GM12872 (cell line): ENCODE measurements around the gene SLC29A2.

ENCODE experiments used
- TF ChIP-seq, protein P1 (sequence below): IDR thresholded peaks from 3 replicates; pipeline ENCODE4 v1.5.1; 2011; ENCODE audit warnings: low read depth, mild to moderate bottlenecking, low read length, moderate library complexity; ENCODE audit not compliant: insufficient read depth

SLC29A2 gene

DNA sequence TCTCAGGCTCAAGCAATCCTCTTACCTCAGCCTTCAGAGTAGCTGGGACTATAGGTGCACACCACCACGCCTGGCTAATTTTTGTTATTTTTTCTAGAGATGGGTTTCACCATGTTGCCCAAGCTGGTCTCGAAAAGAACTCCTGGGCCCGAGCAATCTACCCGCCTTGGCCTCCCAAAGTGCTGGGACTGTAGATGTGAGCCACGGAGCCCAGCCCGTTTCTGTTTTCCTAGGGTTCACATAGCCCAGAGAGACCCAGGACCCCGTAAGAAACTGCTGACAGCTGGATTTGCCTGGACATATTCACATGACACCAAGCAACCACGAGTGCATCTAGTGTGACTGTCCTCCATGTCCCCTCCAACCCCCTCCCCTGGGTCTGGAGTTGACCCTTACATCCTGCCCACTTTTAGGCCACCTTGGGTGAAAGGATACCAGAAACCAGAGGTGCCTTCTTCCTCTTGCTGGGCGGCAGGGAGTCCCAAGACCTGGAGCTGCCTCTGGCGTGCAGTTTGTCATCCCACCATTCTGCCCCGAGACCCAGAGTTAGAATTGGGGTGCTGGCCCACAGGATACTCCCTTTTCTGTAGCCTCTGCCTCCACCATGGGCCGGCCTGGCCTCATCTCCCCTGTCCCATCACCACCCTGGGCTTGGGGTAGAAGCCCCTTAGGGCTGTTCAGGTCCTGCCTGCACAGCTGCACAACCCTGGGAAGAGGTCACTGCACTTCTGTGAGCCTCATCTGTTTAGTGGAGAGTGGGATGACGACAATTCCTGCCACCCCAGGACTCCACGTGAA, 31.7 kb downstream of the SLC29A2 start:
- TF ChIP-seq, protein P1, sequence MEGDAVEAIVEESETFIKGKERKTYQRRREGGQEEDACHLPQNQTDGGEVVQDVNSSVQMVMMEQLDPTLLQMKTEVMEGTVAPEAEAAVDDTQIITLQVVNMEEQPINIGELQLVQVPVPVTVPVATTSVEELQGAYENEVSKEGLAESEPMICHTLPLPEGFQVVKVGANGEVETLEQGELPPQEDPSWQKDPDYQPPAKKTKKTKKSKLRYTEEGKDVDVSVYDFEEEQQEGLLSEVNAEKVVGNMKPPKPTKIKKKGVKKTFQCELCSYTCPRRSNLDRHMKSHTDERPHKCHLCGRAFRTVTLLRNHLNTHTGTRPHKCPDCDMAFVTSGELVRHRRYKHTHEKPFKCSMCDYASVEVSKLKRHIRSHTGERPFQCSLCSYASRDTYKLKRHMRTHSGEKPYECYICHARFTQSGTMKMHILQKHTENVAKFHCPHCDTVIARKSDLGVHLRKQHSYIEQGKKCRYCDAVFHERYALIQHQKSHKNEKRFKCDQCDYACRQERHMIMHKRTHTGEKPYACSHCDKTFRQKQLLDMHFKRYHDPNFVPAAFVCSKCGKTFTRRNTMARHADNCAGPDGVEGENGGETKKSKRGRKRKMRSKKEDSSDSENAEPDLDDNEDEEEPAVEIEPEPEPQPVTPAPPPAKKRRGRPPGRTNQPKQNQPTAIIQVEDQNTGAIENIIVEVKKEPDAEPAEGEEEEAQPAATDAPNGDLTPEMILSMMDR: no peak

DNA sequence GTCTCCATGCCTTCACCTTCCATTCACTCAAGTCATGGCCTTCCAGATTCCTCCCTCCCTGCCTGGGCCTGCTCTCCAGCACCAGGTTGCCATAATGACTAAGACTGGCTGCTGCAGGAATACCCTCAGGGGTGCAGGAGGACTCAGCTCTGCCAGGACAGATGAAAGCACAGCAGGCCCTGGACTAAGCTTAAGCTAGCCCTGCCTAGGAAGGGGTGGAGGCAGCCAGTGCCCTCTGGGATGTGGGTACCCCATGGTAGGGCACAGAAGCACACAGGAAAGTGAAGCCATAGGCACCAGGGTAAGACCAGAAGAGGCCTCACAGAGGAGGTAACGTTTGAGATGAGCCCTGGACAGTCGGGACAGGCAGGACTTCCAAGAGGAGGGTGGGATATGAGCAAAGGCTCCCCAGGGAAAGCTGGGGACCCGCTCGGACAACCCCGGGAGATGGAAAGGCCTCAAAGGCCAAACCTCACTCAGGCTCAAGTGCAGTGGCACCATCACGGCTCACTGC, 32.3 kb downstream of the SLC29A2 start:
- TF ChIP-seq, protein P1: no peak

DNA sequence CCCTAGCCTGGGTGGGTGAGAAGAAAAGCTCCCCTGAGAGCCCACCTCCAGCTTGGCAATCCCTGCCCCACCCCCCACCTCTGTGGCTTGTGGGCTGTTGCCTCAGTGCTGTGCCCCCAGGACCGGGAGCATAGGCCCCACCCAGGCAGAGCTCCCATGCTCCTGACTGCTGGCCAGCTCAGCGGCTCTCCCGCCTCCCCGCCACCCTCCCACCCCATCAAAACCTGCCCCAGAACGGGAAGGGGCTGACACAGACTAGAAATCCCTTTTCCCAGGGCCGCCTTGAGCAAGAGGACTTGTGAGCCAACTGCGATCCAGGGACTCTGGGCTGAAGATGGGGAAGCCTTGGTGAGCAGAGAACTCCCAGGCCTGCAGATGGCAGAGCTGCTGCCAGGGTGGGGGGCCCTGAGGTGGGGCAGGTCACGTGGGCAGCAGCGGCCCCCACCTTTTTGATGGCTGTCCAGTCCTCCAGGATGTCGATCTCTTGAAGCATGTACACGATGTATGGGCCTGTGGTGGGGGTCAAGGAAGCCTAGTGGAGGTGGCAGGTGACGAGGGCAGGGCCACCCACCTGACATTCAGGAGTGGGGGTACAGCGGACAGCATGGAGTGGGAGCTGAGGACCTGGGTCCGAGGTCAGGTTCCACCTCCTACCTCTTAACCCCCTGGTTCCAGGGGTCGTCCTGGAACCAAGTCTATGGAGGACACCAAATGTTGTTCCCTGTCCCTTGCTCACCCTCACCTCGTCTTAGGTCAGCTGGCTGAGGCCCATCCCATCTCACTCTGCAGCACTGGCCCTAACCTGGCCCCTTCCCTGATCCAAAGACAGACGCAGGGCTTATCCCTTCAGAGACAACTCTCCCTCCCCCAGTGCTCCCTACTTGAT, 33.0 kb downstream of the SLC29A2 start:
- TF ChIP-seq, protein P1: no peak

DNA sequence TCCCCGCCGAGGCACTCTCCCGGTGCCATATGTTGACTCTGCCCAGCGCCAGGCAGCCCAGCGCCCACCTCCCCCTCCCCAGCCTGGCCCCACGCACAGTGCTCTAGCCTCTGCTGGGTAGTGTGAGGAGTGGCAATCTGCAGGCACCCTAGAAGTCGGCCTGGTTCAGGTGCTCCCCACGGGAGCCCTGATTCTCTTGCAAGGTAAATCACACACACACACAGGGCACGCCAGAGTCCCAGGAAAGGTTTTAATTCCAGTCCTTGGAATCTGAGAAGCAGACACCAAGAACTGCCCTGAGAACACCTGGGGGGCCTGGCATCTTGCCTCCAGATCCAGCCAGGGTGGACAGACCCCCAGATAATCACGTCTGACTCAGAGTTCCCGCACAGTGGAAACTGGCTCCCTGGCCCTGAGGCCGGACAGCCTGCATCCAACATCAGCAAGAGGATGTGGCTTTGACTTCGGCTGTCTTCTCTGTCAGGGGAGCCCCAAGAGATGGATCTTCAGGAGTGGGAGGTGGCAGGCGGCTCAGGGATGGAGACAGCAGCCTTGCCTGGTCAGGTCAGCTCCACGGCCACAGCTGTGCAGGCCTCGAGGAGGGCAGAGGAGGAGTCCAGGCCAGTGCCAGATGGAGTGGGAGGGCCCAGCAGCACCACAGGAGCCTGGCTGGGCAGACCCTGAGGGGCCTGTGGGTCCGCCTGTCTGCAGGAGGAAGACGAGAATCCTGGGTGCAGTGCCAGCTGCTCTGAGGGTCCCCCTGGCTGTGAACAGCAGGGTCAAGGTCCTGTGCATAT, 34.3 kb downstream of the SLC29A2 start:
- TF ChIP-seq, protein P1: no peak

DNA sequence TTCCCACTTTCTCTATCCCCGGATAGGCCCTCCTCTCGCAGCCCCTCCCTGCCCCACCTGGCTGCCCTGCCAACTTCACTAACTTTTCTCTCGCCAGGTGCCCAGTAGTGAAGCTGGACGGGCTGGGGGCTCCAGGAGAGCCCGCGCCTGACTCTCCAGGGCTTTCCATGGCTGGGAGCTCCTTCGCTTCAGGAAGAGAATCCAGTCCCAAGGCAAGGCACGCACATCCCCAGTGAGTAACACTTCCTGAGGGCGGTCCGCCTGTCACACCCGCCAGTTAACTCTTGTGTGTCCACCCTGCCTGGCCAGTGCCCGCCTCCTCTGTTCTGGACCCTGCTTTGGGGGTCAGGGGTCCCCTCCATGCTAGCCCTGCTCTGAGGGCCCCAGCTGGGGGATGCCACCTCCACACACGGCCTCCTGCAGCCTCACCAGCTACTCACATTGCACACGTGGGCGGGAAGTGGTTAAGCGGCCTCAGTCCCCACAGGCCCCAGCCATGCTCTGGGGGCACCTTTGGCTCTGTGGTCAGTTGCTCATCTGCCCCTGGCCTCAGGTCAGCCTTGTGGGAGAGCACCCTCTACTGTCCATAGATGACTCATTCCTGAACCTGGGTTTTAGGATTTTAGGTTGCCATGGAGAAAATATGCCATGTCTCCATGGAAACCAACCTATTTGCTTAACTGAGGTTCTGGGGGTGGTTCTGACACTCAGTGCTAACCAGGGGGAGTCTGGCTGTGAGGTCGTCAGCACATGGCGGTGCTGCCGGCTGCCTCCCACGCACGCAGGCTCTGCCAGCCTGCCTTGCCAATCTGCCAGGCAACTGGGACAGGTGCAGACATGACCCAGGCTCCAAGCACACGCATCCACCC, 35.1 kb downstream of the SLC29A2 start, which contains the start of gene RIN1:
RIN1 (minus strand) TSS at position 201 of the 869 bp plus-strand sequence; CDS start at position 169, 32 bp downstream.
- TF ChIP-seq, protein P1: peak; percentile 31; the same call in 2 of the 3 replicates

DNA sequence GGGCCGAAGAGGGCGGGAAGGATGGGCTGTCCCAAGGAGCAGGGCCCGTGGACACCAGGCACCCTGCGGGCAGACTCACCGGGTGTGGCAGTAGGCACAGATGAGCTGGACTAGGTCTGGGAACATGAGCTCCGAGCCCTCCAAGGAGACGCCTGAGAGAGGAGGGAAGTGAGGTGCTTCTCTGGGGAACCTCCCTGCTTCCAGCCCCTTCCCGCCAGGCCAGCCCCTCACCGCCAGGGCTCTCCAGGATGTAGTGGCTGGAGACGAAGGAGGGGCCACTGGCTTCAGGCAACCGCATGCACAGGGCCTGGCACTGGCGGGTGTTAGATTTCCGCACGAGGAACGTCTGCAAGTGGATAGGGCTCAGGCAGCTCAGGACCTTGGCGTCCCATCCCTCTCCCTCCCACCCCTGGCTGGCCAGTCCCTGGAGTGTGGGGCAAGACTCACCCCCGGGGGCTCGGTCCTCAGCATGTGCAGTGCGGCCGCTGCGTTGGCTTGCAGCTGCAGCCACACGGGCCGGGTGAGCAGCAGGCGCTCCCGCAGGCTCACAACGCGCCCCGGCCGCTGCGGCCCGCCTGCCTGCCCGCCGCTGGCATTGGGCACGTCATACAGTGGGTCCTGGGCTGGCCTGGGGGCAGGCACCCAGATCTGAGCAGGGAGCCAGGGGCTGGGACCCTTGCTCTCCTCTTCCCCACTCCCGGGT, 35.9 kb downstream of the SLC29A2 start:
- TF ChIP-seq, protein P1: no peak
